IPS DF 4.7 (cell line): ENCODE results near the gene SERPINA1.
"Not testable (repeated sequence)": the region's sequence is repeated elsewhere in the genome, so short reads cannot be mapped to it uniquely, and the experiment has no call there.

Experiments
- DNase-seq: peaks from one replicate; pipeline ENCODE4 v3.0.0-alpha.2; 2013; ENCODE audit warnings: low spot score; ENCODE audit errors: extremely low read depth

SERPINA1 gene

DNA sequence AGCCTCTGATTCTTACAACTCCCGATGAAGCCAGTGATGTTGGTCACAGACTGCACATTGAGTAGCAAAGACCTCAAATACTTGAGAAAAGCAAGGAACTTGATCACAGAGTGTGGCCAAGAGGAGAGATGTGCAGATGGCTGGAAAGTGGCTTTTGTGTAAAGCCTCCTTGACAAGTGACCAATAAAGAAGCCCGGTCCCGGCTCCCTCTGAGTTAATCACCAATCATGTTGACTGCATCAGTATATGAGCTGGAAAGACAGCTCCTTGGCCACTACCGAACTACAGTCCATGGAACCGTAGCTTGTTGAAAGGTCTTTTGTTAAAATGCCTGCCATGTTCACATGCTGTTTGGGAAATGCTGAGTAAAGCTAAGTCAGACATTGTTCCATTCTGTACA, 41.6 kb downstream of the SERPINA1 start:
- no peak for DNase-seq

DNA sequence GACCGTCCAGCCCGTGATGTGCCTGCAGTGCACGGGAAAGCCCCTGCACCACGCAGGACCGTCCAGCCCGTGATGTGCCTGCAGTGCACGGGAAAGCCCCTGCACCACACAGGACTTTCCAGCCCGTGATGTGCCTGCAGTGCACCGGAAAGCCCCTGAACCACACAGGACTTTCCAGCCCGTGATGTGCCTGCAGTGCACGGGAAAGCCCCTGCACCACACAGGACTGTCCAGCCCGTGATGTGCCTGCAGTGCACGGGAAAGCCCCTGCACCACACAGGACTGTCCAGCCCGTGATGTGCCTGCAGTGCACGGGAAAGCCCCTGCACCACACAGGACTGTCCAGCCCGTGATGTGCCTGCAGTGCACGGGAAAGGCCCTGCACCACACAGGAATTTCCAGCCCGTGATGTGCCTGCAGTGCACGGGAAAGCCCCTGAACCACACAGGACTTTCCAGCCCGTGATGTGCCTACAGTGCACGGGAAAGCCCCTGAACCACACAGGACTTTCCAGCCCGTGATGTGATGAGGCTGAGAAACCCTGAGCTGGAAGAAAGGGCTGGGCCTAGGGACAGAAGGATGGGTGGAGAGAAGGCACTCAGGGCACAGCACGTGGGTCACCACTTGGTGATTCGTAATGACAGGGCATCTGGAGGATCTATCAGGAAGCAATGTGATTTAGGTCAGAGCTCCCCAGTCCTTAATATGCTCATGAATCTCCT, 42.2 kb downstream of the SERPINA1 start:
- DNase-seq = not testable (repeated sequence)

DNA sequence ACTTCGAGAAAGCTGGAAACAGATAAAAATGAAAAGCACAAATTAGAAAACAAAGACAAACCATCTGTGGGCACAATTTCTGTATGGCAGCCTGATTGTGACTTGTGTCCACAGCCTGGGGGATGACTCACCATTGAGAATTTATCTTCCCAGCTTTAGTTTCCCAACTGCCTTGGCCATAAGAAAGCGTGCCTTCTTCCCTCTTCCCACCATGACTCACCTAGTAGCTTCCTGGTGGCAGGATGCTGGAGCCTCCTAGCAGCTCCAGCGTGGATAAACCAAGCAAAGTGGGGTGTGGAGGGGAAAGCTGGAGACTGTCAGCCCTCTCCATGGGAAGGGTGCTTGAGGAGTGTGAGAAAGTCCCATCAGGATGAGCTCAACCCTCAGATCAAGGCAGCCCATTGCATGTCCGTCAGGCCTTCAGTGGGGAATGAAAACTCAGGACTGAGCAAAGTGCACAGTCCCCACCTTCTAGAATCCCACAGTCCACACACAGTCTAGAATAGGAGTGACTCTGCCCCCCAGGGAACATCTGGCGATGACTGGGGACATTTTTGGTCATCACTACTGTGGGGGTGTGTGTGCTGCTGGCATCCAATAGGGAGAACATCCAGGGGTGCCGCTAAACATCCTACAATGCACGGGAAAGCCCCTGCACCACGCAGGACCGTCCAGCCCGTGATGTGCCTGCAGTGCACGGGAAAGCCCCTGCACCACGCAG, 42.9 kb downstream of the SERPINA1 start:
- DNase-seq = no peak

DNA sequence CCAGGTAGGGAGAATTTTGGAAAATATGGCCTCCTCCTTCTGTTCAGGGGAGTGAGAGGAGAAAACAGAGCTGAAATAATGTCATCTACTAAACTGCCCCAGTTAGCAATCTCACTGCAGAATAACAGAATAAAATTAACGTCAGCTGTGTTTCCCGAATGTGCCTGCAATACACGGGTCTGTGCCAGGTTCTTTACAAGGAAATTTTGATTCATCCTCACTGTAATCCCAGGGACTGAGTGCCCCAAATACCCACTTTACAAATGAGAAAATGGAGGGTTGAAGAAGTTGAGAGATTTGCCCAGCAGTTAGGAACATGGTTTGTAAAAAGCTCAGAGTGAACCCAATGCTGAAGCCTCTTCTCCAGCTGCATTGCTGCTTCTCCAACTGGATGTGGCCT, 44.0 kb downstream of the SERPINA1 start:
- DNase-seq = no peak

DNA sequence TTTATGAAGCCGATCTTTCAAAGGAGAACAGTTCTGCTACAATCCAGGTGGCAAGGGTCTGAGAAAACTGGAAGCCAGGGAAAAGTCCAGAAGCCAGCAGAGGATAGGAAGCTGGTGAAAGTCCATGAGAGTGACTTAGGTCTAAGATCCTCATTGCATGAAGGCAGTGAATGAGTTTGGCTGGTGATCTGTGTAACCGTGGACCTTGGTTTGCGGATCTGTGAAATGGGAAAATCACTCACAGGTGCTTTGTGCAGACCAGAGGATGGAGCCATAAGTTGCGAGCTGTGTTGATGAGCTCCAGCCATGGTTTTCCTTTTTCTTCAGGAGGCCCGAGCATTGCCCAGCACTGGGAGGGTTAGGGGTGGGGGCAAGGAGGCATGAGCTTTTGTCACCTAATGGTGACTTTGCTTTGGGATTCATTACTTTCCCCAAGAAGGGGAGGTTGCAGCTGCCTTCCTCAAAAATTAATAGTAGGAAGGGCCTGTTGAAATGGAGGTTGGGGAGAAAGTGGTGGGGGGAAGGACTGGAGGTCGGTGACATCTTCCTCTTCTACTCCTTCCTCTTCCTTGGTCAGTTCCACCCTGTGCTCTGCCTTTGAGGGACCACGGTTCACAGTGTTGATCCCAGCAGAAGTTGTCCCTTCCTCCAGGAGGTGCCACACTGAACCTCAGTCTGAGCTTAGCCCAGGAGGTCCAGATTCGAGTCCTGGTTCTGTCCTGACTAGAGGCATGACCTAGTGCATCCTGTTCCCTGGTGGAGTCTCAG, 45.0 kb downstream of the SERPINA1 start:
- no peak for DNase-seq

DNA sequence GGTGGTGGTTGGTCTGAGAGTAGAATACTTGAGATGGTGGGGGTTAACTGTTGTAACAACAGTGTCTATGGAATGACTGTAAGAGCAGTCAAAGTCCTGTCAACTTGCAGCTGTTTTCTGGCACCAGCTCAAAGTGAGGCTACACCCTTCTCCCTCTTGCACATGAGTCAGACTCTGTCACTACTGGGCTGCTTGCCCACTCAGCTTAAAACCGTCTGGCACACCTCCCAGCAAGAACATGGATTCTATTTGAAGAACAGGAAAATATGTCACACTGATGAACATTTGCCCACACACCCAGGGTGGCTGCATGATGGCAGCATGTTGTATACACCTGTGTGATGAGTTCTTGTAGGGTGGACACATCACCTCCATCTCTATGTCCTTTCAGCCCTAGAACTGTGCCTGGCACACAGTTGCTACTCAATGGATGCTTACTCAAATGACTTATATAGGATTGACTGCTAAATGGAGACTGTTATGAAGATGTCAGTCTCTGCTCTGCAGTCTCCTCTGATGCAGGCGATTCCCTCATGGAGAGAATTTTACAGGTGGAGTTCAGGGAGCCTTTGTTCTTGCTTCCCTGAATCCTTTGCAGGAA, 46.0 kb downstream of the SERPINA1 start:
- no peak for DNase-seq

DNA sequence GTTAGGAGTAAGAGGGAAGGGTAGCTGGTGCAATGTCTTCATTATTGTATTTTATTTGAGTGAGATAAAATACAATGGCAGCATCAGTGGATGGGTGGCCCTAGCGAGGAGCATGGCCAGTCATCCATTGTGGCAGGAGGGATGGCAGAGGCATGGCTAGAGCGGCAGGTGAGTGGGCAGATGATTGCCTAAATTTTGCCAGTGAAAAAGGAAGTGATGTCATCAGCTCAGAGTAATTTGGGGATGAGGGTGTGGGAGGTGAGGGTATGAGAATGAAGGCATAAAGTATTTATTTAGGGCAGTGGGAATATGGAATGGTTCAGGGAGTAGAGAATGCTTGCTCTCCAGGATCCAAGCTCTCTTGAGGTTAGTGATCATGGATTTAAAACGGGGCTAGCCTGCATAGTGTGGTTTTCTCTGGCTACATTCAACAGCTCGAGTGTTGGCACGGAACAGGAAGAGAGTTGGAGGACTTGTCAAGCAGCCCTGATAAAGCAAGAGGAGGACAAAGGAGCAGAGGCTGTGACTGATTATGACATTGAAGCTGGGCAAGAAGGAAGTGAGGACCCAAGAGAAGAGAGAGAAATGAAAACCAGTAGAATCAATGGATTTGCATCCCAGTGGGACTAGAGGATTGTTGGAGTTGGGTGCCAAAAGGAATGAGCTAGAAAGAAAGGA, 46.6 kb downstream of the SERPINA1 start:
- DNase-seq = no peak

DNA sequence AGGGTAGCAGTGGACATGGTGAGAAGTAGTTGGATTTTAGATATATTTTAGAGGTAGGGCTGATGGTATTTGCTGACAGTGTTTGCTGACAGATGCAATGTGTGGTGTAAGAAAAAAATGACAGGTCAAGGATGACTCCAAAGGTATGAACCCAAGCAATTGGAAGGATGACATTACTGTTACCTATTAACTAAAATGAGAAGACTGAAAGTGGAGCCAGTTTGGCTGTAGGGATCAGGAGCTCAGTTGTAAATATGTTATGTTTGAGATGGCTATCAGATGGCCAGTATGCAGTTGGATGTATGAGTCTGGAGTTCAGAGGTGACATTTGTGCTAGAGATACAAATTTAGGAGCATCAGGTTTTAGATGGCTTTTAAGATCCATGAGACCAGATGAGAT, 47.9 kb downstream of the SERPINA1 start:
- DNase-seq = no peak

DNA sequence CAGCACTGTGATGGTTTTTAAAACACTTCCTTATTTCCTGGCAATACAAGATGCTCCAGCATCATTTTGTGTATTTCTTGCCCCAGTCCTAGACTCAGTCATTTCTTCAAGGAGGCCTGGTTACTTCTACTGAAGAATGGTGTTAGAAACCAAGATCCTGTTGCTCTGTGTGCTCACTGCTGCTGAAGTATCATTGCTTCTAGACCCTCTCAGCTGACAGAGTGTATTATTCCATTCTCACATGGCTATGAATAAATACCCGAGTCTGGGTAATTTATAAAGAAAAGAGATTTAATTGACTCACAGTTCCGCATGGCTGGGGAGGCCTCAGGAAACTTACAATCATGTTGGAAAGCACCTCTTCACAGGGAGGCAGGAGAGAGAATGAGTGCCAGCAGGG, 50.4 kb downstream of the SERPINA1 start:
- no peak for DNase-seq

DNA sequence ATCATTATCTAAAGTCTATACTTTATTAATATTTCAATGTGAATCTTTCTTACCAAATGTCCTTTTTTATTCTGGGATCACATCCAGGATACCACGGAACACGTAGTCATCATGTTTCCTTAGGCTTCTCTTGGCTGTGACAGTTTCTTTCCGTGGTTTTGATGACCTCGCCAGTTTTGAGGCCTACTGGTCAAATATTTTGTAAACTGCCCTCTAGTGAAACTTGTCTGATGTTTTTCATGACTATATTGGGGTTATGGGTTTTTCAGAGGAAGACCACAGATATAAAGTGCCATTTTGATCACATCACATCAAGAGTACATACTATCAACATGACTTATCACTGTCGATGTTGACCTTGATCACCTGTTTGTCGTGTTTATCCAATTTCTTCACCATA, 51.1 kb downstream of the SERPINA1 start:
- no peak for DNase-seq

DNA sequence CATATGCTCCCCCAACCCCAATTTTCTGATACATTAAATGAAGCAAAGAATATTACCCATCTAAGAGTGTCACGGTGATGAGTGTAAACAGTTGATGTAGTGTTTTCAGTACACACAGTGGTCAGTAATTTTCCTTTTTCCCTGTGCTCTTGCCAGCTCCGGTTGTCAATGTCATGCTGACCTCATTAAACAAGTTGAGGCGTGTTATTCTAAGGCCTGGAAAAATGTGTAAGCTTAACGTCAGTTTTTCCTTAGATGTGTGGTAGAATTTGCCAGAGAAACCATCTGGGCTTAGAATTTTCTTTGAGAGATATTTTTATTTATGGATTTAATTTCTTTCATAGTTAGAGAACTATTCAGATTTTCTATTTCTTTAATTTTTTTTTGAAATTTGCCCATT, 53.5 kb downstream of the SERPINA1 start:
- DNase-seq = no peak

DNA sequence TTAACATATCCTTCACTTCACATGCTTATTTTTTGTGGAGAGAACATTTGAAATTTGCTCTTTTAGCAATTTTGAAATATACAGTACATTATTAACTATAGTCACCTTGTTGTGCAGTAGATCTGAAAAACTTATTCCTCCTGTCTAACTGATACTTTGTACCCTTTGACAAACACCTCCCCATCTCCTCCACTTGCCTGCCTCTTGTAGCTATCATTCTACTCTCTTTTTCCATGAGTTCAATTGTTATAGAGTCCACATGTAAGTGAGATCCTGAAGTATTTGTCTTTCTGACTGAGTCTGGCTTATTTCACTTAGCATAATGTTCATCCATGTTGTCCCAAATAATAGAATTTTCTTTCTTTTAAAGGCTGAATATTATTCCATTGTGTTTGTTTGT, 55.8 kb downstream of the SERPINA1 start:
- no peak for DNase-seq

DNA sequence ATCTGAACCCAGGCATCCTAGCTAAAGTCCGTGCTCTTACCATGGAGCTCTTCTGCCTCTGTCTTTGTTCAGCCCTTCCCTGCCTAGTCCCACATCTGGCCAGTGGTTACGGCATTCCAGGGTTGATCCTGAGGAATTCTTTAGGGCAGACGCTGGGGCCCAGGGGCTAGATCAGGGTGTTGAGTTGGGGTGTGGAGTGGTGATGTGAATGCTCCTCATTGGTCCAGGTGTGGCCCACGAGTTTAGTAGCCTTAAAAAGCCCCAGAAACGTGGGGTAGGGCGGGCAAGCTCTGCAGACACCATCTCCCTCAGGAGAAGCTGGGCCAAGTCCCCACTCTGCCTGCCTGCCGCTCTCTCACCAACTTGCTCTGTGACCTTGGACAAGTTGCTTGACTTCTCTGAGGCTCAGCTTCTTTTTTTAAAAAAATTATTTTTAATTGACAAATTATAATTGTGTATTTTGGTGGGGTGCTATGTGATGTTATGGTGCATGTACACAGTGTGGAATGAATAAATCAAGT, 56.3 kb downstream of the SERPINA1 start:
- no peak for DNase-seq

DNA sequence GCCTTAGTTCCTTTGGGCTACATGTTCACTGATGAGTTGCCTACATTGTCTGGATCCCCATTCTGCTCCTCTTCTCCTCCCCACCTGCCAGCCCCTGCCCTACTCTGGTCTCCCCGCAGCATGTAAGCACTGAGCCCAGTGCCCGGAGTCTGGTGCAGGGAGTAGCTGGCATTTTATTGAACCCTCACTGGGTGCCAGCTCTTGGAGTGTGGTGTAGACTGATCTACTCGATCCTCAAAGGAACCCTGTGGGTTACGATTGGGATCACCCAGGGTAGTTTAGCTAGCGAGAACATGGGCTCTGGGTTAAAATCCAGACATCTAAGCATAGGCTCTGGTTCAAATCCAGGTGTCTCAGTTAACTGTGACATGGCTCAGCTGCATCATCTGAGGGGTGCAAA, 56.9 kb downstream of the SERPINA1 start:
- DNase-seq = no peak

DNA sequence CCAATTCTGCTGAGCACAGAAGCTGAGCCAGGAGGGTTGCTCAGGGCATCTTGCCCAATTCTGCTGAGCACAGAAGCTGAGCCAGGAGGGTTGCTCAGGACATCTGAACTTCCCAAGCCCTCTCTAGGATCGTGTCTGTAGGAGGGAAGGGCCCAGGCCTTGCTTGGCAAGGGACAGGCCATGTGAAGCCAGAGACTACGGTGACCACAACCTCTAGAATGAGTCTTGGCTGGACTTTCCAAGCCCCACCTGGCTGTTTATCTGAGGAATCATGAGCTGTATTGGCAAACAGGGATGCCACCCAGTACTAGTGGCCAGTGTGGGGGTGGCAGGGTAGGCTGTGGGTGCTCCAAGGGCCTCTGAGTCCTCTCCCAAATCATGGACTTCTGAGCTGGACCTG, 57.5 kb downstream of the SERPINA1 start:
- no peak for DNase-seq

DNA sequence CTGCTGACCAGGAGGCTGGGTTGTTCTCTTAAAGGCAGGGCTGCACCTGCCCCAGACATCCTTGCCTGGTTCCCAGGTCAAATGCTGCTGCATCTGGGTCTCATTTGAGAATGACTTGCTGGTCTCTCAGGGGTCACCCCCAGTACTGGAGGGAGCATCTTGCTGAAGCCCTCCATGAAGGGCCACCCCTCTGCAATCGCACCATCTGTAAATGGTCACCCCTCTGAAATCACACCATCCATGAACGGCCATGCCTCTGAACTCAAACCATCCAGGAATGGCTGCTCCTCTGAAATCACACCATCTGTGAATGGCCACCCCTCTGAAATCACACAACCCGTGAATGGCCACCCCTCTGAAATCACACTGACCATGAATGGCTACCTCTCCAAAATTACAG, 58.0 kb downstream of the SERPINA1 start:
- DNase-seq = no peak

DNA sequence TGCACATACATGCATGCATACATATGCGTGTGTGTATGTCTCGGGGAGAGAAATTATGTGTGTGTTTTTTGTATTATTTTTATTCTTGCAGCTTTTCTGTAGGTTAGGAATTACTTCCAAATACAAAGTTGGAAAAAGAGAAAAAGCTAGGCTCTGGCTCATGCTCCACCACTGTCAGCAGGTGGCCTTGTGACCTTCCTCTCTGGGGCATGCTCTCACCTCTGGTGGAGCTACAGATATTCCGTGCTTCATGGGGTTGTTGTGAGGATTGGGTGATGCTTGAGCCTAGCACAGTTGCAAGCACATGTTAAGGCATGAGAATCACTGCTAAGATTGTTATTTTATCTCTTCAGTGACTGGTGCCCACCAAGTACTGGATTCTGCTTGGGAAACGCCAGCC, 58.5 kb downstream of the SERPINA1 start:
- DNase-seq = no peak

DNA sequence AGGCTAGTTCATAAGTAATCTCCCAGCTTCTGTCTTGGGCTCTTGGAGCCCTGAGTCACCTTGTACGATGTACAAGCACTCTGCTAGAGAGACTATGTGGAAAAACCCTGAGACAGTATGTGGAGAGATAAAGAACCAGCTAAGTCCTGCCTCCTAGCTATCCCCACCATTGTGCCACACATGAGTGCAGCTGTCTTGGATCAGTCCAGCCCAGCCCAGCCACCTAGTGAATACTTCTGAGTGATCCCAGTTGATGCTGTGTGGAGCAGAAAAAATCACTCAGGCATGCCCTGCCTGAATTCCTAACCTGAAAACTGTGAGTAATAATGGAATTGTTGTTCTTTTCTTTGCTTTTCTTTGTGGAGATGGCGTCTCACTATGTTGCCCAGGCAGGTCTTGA, 60.2 kb downstream of the SERPINA1 start:
- no peak for DNase-seq
